Occipital lobe (tissue), 2 donors: Measurements from ENCODE around the gene STARD7. TPM values are rescaled to one million over a fixed set of nuclear protein-coding genes. Genes with fewer than 3 reads are reported as not detected.
"Not testable (repeated sequence)": the region's sequence is repeated elsewhere in the genome, so short reads cannot be mapped to it uniquely, and the experiment has no call there.

Experiments used
- DNase-seq: peaks from one replicate; lab custom pipeline; 2025; lab: John Stamatoyannopoulos, UW
- total RNA-seq: library from RNA; depleted of rRNA; stranded (reverse); fragments of >200 nt; gene quantifications from one replicate; pipeline ENCODE4 v1.2.3, GENCODE V29; 2014

Gene STARD7
- total RNA-seq, 1 donor from 2014 or later = 165 TPM

GRCh38 chr2:96150007-96150640 lies 58.5 kb downstream of the STARD7 start:
- no peak for DNase-seq

- DNase-seq = peak; percentile 61
Observed at GRCh38 chr2:96148410-96149217, 60.0 kb downstream of the STARD7 start.

GRCh38 chr2:96147593-96148201 lies 60.9 kb downstream of the STARD7 start:
- DNase-seq = no peak

- no peak for DNase-seq
Observed at GRCh38 chr2:96146881-96147592, 61.6 kb downstream of the STARD7 start.

- no peak for DNase-seq
Observed at GRCh38 chr2:96146153-96146880, 62.3 kb downstream of the STARD7 start.

GRCh38 chr2:96145848-96146152 lies 62.8 kb downstream of the STARD7 start:
- no peak for DNase-seq

GRCh38 chr2:96145036-96145847 lies 63.4 kb downstream of the STARD7 start, which contains the start of gene DUSP2:
Gene DUSP2 (minus strand): TSS chr2:96145440. CDS start chr2:96145354, 86 bp downstream.
- DNase-seq = peak; percentile 53

- DNase-seq = no peak
Observed at GRCh38 chr2:96144481-96145035, 64.1 kb downstream of the STARD7 start.

GRCh38 chr2:96143848-96144480 lies 64.7 kb downstream of the STARD7 start:
- no peak for DNase-seq

- DNase-seq = no peak
Observed at GRCh38 chr2:96143231-96143847, 65.3 kb downstream of the STARD7 start.

GRCh38 chr2:96142217-96143113 lies 66.2 kb downstream of the STARD7 start:
- DNase-seq = no peak

- not testable (repeated sequence) for DNase-seq
Observed at GRCh38 chr2:96141624-96141967, 67.0 kb downstream of the STARD7 start.

- no peak for DNase-seq
Observed at GRCh38 chr2:96140941-96141623, 67.5 kb downstream of the STARD7 start.

GRCh38 chr2:96139181-96139758 lies 69.4 kb downstream of the STARD7 start:
- DNase-seq = no peak

GRCh38 chr2:96138179-96139145 lies 70.2 kb downstream of the STARD7 start, which contains the start of gene ASTL:
Gene ASTL (minus strand): TSS chr2:96138502. CDS start chr2:96138436, 66 bp downstream.
- no peak for DNase-seq
